ENCODE data around the gene CIB4.

DNA sequence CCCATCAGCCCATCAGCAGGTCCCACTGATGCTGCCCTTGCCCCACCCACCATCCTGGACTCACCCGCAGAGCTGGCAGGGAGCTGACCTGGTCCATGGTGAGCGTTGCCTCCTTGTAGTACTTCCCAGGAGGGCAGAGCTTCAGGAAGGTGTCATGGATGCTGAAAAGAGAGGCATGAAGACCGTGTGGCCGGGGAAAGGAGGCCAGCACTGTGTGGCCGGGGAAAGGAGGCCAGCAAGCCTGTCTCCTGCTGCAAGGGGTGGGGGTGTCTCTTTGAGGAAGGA is 11.9 kb downstream of the CIB4 start:
- TF ChIP-seq, protein P1, sequence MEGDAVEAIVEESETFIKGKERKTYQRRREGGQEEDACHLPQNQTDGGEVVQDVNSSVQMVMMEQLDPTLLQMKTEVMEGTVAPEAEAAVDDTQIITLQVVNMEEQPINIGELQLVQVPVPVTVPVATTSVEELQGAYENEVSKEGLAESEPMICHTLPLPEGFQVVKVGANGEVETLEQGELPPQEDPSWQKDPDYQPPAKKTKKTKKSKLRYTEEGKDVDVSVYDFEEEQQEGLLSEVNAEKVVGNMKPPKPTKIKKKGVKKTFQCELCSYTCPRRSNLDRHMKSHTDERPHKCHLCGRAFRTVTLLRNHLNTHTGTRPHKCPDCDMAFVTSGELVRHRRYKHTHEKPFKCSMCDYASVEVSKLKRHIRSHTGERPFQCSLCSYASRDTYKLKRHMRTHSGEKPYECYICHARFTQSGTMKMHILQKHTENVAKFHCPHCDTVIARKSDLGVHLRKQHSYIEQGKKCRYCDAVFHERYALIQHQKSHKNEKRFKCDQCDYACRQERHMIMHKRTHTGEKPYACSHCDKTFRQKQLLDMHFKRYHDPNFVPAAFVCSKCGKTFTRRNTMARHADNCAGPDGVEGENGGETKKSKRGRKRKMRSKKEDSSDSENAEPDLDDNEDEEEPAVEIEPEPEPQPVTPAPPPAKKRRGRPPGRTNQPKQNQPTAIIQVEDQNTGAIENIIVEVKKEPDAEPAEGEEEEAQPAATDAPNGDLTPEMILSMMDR (IDR thresholded peaks at IDR 0.05; ENCODE audit: borderline replicate concordance, extremely low read depth, low read length, poor library complexity, severe bottlenecking), result no peak
- TF ChIP-seq EZH2 (IDR thresholded peaks at IDR 0.05; ENCODE audit: borderline replicate concordance, low read depth, low read length, severe bottlenecking), result no peak

Data from DND-41 (cell line).